H9 (cell line): ENCODE results near the gene HCFC2. TPM values are rescaled to one million over a fixed set of nuclear protein-coding genes. Genes with fewer than 3 reads are reported as not detected.

Experiments
- DNase-seq: peaks from one replicate; pipeline ENCODE4 v3.0.0-alpha.2; 2017
- H2AFZ ChIP-seq: one replicate; pipeline ENCODE4 v1.6.1; 2013; ENCODE audit warnings: mild to moderate bottlenecking, low read length, control low read depth, moderate library complexity
- H2AK5ac ChIP-seq: 2 replicates; pipeline ENCODE4 v1.6.1; 2013; ENCODE audit warnings: low read length, control low read depth, mixed read lengths; ENCODE audit not compliant: insufficient read length
- H2BK120ac ChIP-seq: one replicate; pipeline ENCODE4 v1.6.1; 2013; ENCODE audit warnings: low read depth, mild to moderate bottlenecking, low read length, control low read depth, inconsistent platforms; ENCODE audit not compliant: poor library complexity, severe bottlenecking
- H2BK12ac ChIP-seq: 2 replicates; pipeline ENCODE4 v1.6.1; 2013; ENCODE audit warnings: low read length, control low read depth, mixed read lengths, low read depth; ENCODE audit not compliant: insufficient read length
- H2BK15ac ChIP-seq: 2 replicates; pipeline ENCODE4 v1.6.1; 2013; ENCODE audit warnings: low read depth, low read length, control low read depth
- H2BK20ac ChIP-seq: one replicate; pipeline ENCODE4 v1.6.1; 2013; ENCODE audit warnings: low read depth, mild to moderate bottlenecking, low read length, control low read depth, inconsistent platforms; ENCODE audit not compliant: poor library complexity, severe bottlenecking
- H2BK5ac ChIP-seq: 2 replicates; pipeline ENCODE4 v1.6.1; 2013; ENCODE audit warnings: low read length, control low read depth, mixed read lengths; ENCODE audit not compliant: insufficient read length
- H3K14ac ChIP-seq: 2 replicates; pipeline ENCODE4 v1.6.1; 2013; ENCODE audit warnings: low read length, control low read depth; ENCODE audit not compliant: insufficient read depth
- H3K18ac ChIP-seq: 2 replicates; pipeline ENCODE4 v1.6.1; 2013; ENCODE audit warnings: low read depth, mild to moderate bottlenecking, mixed read lengths, low read length, control low read depth; ENCODE audit not compliant: insufficient read length
- H3K23ac ChIP-seq: 2 replicates; pipeline ENCODE4 v1.6.1; 2013; ENCODE audit warnings: low read length, control low read depth, mixed read lengths, low read depth; ENCODE audit not compliant: insufficient read length
- H3K23me2 ChIP-seq: 2 replicates; pipeline ENCODE4 v1.6.1; 2013; ENCODE audit warnings: low read depth, mild to moderate bottlenecking, mixed read lengths, low read length, control low read depth; ENCODE audit not compliant: insufficient read length, poor library complexity, severe bottlenecking
- H3K27ac ChIP-seq: 2 replicates; pipeline ENCODE4 v1.5.1; 2013; ENCODE audit warnings: low read length, control low read depth, mixed read lengths, low read depth; ENCODE audit not compliant: insufficient read length
- H3K27me3 ChIP-seq: 2 replicates; pipeline ENCODE4 v1.6.1; 2013; ENCODE audit warnings: low read length, control low read depth, inconsistent platforms; ENCODE audit not compliant: insufficient read depth
- H3K4ac ChIP-seq: 2 replicates; pipeline ENCODE4 v1.6.1; 2013; ENCODE audit warnings: low read depth, mild to moderate bottlenecking, control low read depth, inconsistent platforms, low read length, moderate library complexity
- H3K4me1 ChIP-seq: 2 replicates; pipeline ENCODE4 v1.6.1; 2013; ENCODE audit warnings: low read length, control low read depth, inconsistent platforms; ENCODE audit not compliant: insufficient read depth
- H3K4me2 ChIP-seq: 2 replicates; pipeline ENCODE4 v1.6.1; 2013; ENCODE audit warnings: low read length, control low read depth, mixed read lengths; ENCODE audit not compliant: insufficient read length, insufficient read depth
- H3K56ac ChIP-seq: 2 replicates; pipeline ENCODE4 v1.6.1; 2013; ENCODE audit warnings: low read depth, mild to moderate bottlenecking, mixed read lengths, low read length, control low read depth; ENCODE audit not compliant: insufficient read length
- H3K79me1 ChIP-seq: 2 replicates; pipeline ENCODE4 v1.6.1; 2013; ENCODE audit warnings: low read depth, mild to moderate bottlenecking, moderate library complexity, low read length, control low read depth, inconsistent platforms; ENCODE audit not compliant: insufficient read depth, poor library complexity, severe bottlenecking
- H3K79me2 ChIP-seq: 2 replicates; pipeline ENCODE4 v1.6.1; 2013; ENCODE audit warnings: low read length, control low read depth, inconsistent platforms; ENCODE audit not compliant: insufficient read depth
- H3K9ac ChIP-seq: 2 replicates; pipeline ENCODE4 v1.6.1; 2013; ENCODE audit warnings: low read length, control low read depth, mixed read lengths; ENCODE audit not compliant: insufficient read length; ENCODE audit errors: extremely low read depth
- H3K9me3 ChIP-seq: one replicate; pipeline ENCODE4 v1.6.1; 2013; ENCODE audit warnings: low read depth, low read length, inconsistent platforms; ENCODE audit not compliant: control insufficient read depth
- H3T11ph ChIP-seq: one replicate; pipeline ENCODE4 v1.6.1; 2013; ENCODE audit warnings: mild to moderate bottlenecking, low read length, control low read depth, inconsistent platforms
- H4K20me1 ChIP-seq: one replicate; pipeline ENCODE4 v1.6.1; 2013; ENCODE audit not compliant: control insufficient read depth, insufficient read length, insufficient read depth
- H4K5ac ChIP-seq: 2 replicates; pipeline ENCODE4 v1.6.1; 2013; ENCODE audit warnings: low read depth, mild to moderate bottlenecking, mixed read lengths, low read length, control low read depth; ENCODE audit not compliant: insufficient read length
- H4K8ac ChIP-seq: replicated peaks from 2 replicates; pipeline ENCODE4 v1.6.1; 2013; ENCODE audit warnings: low read length, control low read depth, mixed read lengths, low read depth; ENCODE audit not compliant: insufficient read length
- H4K91ac ChIP-seq: 2 replicates; pipeline ENCODE4 v1.6.1; 2013; ENCODE audit warnings: low read depth, mild to moderate bottlenecking, moderate library complexity, mixed read lengths, low read length, control low read depth; ENCODE audit not compliant: insufficient read length
- H3K27ac Mint-ChIP-seq, 3 experiments: 2 replicates in 2 of 3; 3 replicates in 1 of 3; pipeline ENCODE4 v1.8.0; 2020 to 2021; ENCODE audit warnings: mixed read lengths in 3 of 3, mild to moderate bottlenecking in 1 of 3, moderate library complexity in 1 of 3
- H3K27me3 Mint-ChIP-seq: 2 replicates; pipeline ENCODE4 v1.8.0; 2021; ENCODE audit warnings: low read depth, mild to moderate bottlenecking, moderate library complexity, mixed read lengths
- H3K36me3 Mint-ChIP-seq, 3 experiments: 2 replicates in 2 of 3; 3 replicates in 1 of 3; pipeline ENCODE4 v1.8.0; 2020 to 2021; ENCODE audit warnings: low read depth in 3 of 3, mixed read lengths in 3 of 3; ENCODE audit not compliant: insufficient read depth in 1 of 3
- H3K4me1 Mint-ChIP-seq, 2 experiments: 2 replicates each; pipeline ENCODE4 v1.8.0; 2020; ENCODE audit warnings: mixed read lengths in 2 of 2
- H3K4me3 Mint-ChIP-seq, 2 experiments: 2 replicates in 1 of 2; 3 replicates in 1 of 2; pipeline ENCODE4 v1.8.0; 2020 to 2021; ENCODE audit warnings: mild to moderate bottlenecking in 2 of 2, mixed read lengths in 2 of 2, moderate library complexity in 1 of 2
- H3K9me3 Mint-ChIP-seq, 2 experiments: 2 replicates in 1 of 2; 3 replicates in 1 of 2; pipeline ENCODE4 v1.8.0; 2020; ENCODE audit warnings: mild to moderate bottlenecking in 2 of 2, mixed read lengths in 2 of 2, moderate library complexity in 1 of 2
- CTCF ChIP-seq: fragments of 200-600 bp; sonication (generic); conservative IDR thresholded peaks from 3 replicates; pipeline ENCODE4 v1.8.0; 2021; ENCODE audit warnings: antibody characterized with exemption, mild to moderate bottlenecking
- WGBS: extraction: QIAGEN DNeasy Blood & Tissue Kit; methylation state at CpG from one replicate; pipeline ENCODE4 v1.1.7; 2013; ENCODE audit warnings: missing lambda C conversion rate, low lambda C conversion rate, mixed read lengths; ENCODE audit not compliant: insufficient read length; ENCODE audit errors: extremely low coverage; 5-methylcytosine and 5-hydroxymethylcytosine counted together
- total RNA-seq: library from RNA; stranded (reverse); gene quantifications from 2 replicates; pipeline ENCODE4 v1.2.1, GENCODE V29; 2021

Gene HCFC2
- total RNA-seq, 1 experiment from 2014 or later: 1.9 TPM

- H3K27ac Mint-ChIP-seq: no peak overlapping the region
- Histone ChIP-seq H2BK12ac (no peak overlapping the region), H3K79me1 (no peaks in the 10 kb centered on the region), H2BK5ac (no peak overlapping the region), H3K27me3 (no peaks in the 10 kb centered on the region), H3K23me2 (no peaks in the 10 kb centered on the region), H4K20me1 (no peaks in the 10 kb centered on the region), H3K4me2 (no peak overlapping the region), H4K8ac (no peak overlapping the region), H4K5ac (no peak overlapping the region), H2AK5ac (no peak overlapping the region), H2AFZ (peak overlapping the region; percentile 94), H3K4ac (no peak overlapping the region), H3K9me3 (no peaks in the 10 kb centered on the region), H3K9ac (no peak overlapping the region), H3K4me1 (peaks cover 3% of the 10 kb centered on the region; the same call in 1 of the 2 replicates), H2BK20ac (no peak overlapping the region), H3T11ph (no peak overlapping the region), H4K91ac (no peak overlapping the region), H3K14ac (no peak overlapping the region), H2BK120ac (no peak overlapping the region), H3K23ac (no peak overlapping the region), H3K79me2 (no peaks in the 10 kb centered on the region), H3K18ac (no peak overlapping the region), H3K27ac (no peak overlapping the region), H3K56ac (no peak overlapping the region), H2BK15ac (no peak overlapping the region)
- H3K36me3 Mint-ChIP-seq: no peaks in the 10 kb centered on the region
- TF ChIP-seq CTCF: peak; percentile 89
- peaks cover 22% of the 10 kb centered on the region in 2 experiments for H3K4me1 Mint-ChIP-seq
- H3K27me3 Mint-ChIP-seq: peaks cover 12% of the 10 kb centered on the region
- H3K9me3 Mint-ChIP-seq: no peaks in the 10 kb centered on the region
- no peak for DNase-seq
- no CpG with 5 or more reads among the region's 1 CpG for WGBS
- H3K4me3 Mint-ChIP-seq: peak overlapping the region in 1 of 2 experiments; percentile 33; a peak in 1 of 5 replicates
Measured at GRCh38 chr12:104057771-104058197, 6.5 kb upstream of the HCFC2 start.
